Endodermal cell (in vitro differentiated cells): ENCODE data around the gene HOXC4. TPM values are rescaled to one million over a fixed set of nuclear protein-coding genes. Genes with fewer than 3 reads are reported as not detected.

Source experiments
- DNase-seq: peaks from one replicate; pipeline ENCODE4 v3.0.0-alpha.2; 2017
- H3K27ac ChIP-seq: 2 replicates; pipeline ENCODE4 v1.5.1; 2013; ENCODE audit warnings: mild to moderate bottlenecking, low read depth, low read length, moderate library complexity
- H3K27me3 ChIP-seq: 2 replicates; pipeline ENCODE4 v1.6.1; 2013; ENCODE audit warnings: mild to moderate bottlenecking, low read length, moderate library complexity; ENCODE audit not compliant: insufficient read depth, control insufficient read depth, poor library complexity, severe bottlenecking
- H3K36me3 ChIP-seq: 2 replicates; pipeline ENCODE4 v1.7.0; 2013; ENCODE audit warnings: mild to moderate bottlenecking, low read length, moderate library complexity; ENCODE audit not compliant: control insufficient read depth, insufficient read depth
- H3K4me1 ChIP-seq: one replicate; pipeline ENCODE4 v1.7.0; 2013; ENCODE audit warnings: low read length; ENCODE audit not compliant: control insufficient read depth, insufficient read depth
- H3K4me3 ChIP-seq: 2 replicates; pipeline ENCODE4 v1.5.1; 2013; ENCODE audit warnings: mild to moderate bottlenecking, low read length, moderate library complexity
- H3K9ac ChIP-seq: 2 replicates; pipeline ENCODE4 v1.6.1; 2013; ENCODE audit warnings: mild to moderate bottlenecking, low read length, moderate library complexity; ENCODE audit not compliant: poor library complexity, severe bottlenecking; ENCODE audit errors: extremely low read depth
- H3K9me3 ChIP-seq: 2 replicates; pipeline ENCODE4 v1.6.1; 2013; ENCODE audit warnings: mild to moderate bottlenecking, low read length, moderate library complexity; ENCODE audit not compliant: control insufficient read depth
- H3K27ac Mint-ChIP-seq: 2 replicates; pipeline ENCODE4 v1.8.0; 2020; ENCODE audit warnings: mixed read lengths
- H3K27me3 Mint-ChIP-seq: 2 replicates; pipeline ENCODE4 v1.8.0; 2021; ENCODE audit warnings: mild to moderate bottlenecking, mixed read lengths; ENCODE audit not compliant: insufficient read depth
- H3K36me3 Mint-ChIP-seq: 2 replicates; pipeline ENCODE4 v1.8.0; 2020; ENCODE audit warnings: low read depth, mixed read lengths
- H3K4me1 Mint-ChIP-seq: 2 replicates; pipeline ENCODE4 v1.8.0; 2020; ENCODE audit warnings: mixed read lengths
- H3K4me3 Mint-ChIP-seq: 2 replicates; pipeline ENCODE4 v1.8.0; 2020; ENCODE audit warnings: mild to moderate bottlenecking, moderate library complexity, mixed read lengths
- H3K9me3 Mint-ChIP-seq: 2 replicates; pipeline ENCODE4 v1.8.0; 2020; ENCODE audit warnings: mild to moderate bottlenecking, mixed read lengths
- CTCF ChIP-seq: fragments of 200-600 bp; sonication (generic); conservative IDR thresholded peaks from 2 replicates; pipeline ENCODE4 v1.5.0; 2021; ENCODE audit warnings: antibody characterized with exemption, mild to moderate bottlenecking
- WGBS, 2 experiments: methylation state at CpG; one replicate each; pipeline versions ENCODE4 v1.1.5 to v1.1.7; 2013; ENCODE audit warnings: missing lambda C conversion rate in 2 of 2, mixed read lengths in 1 of 2; ENCODE audit not compliant: insufficient coverage in 1 of 2, insufficient read length in 1 of 2; 5-methylcytosine and 5-hydroxymethylcytosine counted together
- total RNA-seq, 2 donors: library from RNA; stranded (reverse); fragmentation: NEBNext Ultra II Directional in 1 of 2; extraction: Animal tissue kit (Norgen Biotek cat#: 25700) in 1 of 2; gene quantifications; 2 replicates in 1 of 2; 3 replicates in 1 of 2; pipeline ENCODE4 v1.2.1, GENCODE V29; 2021

The HOXC4 gene
- total RNA-seq, 2 donors from 2014 or later: not detected

- Histone ChIP-seq H3K9ac (no peak within 1 kb of the TSS), H3K27me3 (peaks cover 100% of the 10 kb centered on the region), H3K36me3 (no peaks in the 10 kb centered on the region), H3K9me3 (peaks cover 5% of the 10 kb centered on the region), H3K4me3 (peak within 1 kb of the TSS; percentile 47), H3K27ac (no peak within 1 kb of the TSS), H3K4me1 (no peaks in the 10 kb centered on the region)
- 4 to 8% methylated on average over 9 to 12 of the region's 12 CpGs for WGBS, 2 experiments
- H3K9me3 Mint-ChIP-seq: peaks cover 3% of the 10 kb centered on the region
- peak; percentile 98 for TF ChIP-seq CTCF
- peak; percentile 98 for DNase-seq
- no peaks in the 10 kb centered on the region for H3K36me3 Mint-ChIP-seq
- H3K4me1 Mint-ChIP-seq: peaks cover 13% of the 10 kb centered on the region
- H3K27ac Mint-ChIP-seq: no peak within 1 kb of the TSS
- peaks cover 97% of the 10 kb centered on the region for H3K27me3 Mint-ChIP-seq
- H3K4me3 Mint-ChIP-seq: no peak within 1 kb of the TSS
These were observed 21.0 kb upstream of the HOXC4 start, which contains the start of gene HOXC5 for GRCh38 chr12:54032627-54033100. HOXC5 (plus strand) TSS chr12:54033050; CDS start chr12:54033123, 73 bp downstream.

- peak overlapping the region; percentile 47 for H3K4me3 ChIP-seq
- Mint-ChIP-seq H3K4me1 (peaks cover 11% of the 10 kb centered on the region), H3K27me3 (peaks cover 97% of the 10 kb centered on the region), H3K27ac (no peak overlapping the region), H3K4me3 (no peak overlapping the region), H3K36me3 (no peaks in the 10 kb centered on the region), H3K9me3 (peaks cover 3% of the 10 kb centered on the region)
- no peaks in the 10 kb centered on the region for H3K4me1 ChIP-seq
- no peak overlapping the region for H3K27ac ChIP-seq
- TF ChIP-seq CTCF: no peak
- peak; percentile 78 for DNase-seq
- H3K9me3 ChIP-seq: peaks cover 5% of the 10 kb centered on the region
- peaks cover 100% of the 10 kb centered on the region for H3K27me3 ChIP-seq
- whole genome bisulfite sequencing, 2 experiments: 7 to 8% methylated on average over 33 to 61 of the region's 61 CpGs
- H3K9ac ChIP-seq: no peak overlapping the region
- no peaks in the 10 kb centered on the region for H3K36me3 ChIP-seq
These were observed 20.3 kb upstream of the HOXC4 start for GRCh38 chr12:54033106-54033979.

- Histone ChIP-seq H3K9me3 (peaks cover 5% of the 10 kb centered on the region), H3K27me3 (peaks cover 100% of the 10 kb centered on the region), H3K36me3 (no peaks in the 10 kb centered on the region), H3K4me3 (no peak overlapping the region), H3K9ac (no peak overlapping the region), H3K27ac (peak overlapping the region; percentile 32), H3K4me1 (no peaks in the 10 kb centered on the region)
- no peaks in the 10 kb centered on the region for H3K36me3 Mint-ChIP-seq
- H3K27ac Mint-ChIP-seq: no peak overlapping the region
- no peak overlapping the region for H3K4me3 Mint-ChIP-seq
- DNase-seq: peak; percentile 74
- peaks cover 7% of the 10 kb centered on the region for H3K4me1 Mint-ChIP-seq
- peaks cover 97% of the 10 kb centered on the region for H3K27me3 Mint-ChIP-seq
- H3K9me3 Mint-ChIP-seq: peaks cover 3% of the 10 kb centered on the region
- no peak for TF ChIP-seq CTCF
- WGBS, 2 experiments: 4 to 5% methylated on average over 24 to 57 of the region's 57 CpGs
These were observed 19.5 kb upstream of the HOXC4 start for GRCh38 chr12:54033980-54034784.
